HepG2 (cell line): Measurements from ENCODE around the gene PEX11G. TPM values are rescaled to one million over a fixed set of nuclear protein-coding genes. Genes with fewer than 3 reads are reported as not detected.
A peak's percentile ranks its signal among the peaks of the same experiment; 100 is the strongest.

Experiments
- CCAR2 ChIP-seq: fragments of 200-400 bp; formaldehyde crosslinking; optimal IDR thresholded peaks from 2 replicates; pipeline ENCODE3; 2018; ENCODE audit warnings: low read depth, mild to moderate bottlenecking, low read length, moderate library complexity
- CCDC6 ChIP-seq: sonication (generic); formaldehyde crosslinking; IDR thresholded peaks from 2 replicates; pipeline ENCODE4 v1.8.1; 2022; ENCODE audit warnings: mild to moderate bottlenecking, missing genetic modification reagents, moderate library complexity
- CSRNP1 ChIP-seq: sonication (generic); formaldehyde crosslinking; IDR thresholded peaks from 2 replicates; pipeline ENCODE4 v1.8.1; 2023; ENCODE audit warnings: mild to moderate bottlenecking, missing genetic modification reagents
- DPF2 ChIP-seq: sonication (generic); formaldehyde crosslinking; IDR thresholded peaks from 2 replicates; pipeline ENCODE4 v1.4.0; 2020; ENCODE audit warnings: mild to moderate bottlenecking, low read depth, missing genetic modification reagents, borderline replicate concordance
- E2F2 ChIP-seq: sonication (generic); formaldehyde crosslinking; IDR thresholded peaks from 2 replicates; pipeline ENCODE4 v1.4.0; 2020; ENCODE audit warnings: missing genetic modification reagents, borderline replicate concordance
- FOXK1 ChIP-seq: sonication (generic); formaldehyde crosslinking; IDR thresholded peaks from 2 replicates; pipeline ENCODE4 v1.4.0; 2020; ENCODE audit warnings: low read depth, missing genetic modification reagents, borderline replicate concordance
- SALL2 ChIP-seq: sonication (generic); formaldehyde crosslinking; IDR thresholded peaks from 2 replicates; pipeline ENCODE4 v1.8.1; 2023; ENCODE audit warnings: mild to moderate bottlenecking, missing genetic modification reagents, inconsistent platforms
- SAP130 ChIP-seq: IDR thresholded peaks from 2 replicates; pipeline ENCODE4 v1.6.1; 2016; ENCODE audit warnings: low read depth
- SMAD1 ChIP-seq: sonication (generic); formaldehyde crosslinking; IDR thresholded peaks from 2 replicates; pipeline ENCODE4 v1.4.0; 2020; ENCODE audit warnings: missing genetic modification reagents, low read depth, mild to moderate bottlenecking, borderline replicate concordance
- THRA ChIP-seq: sonication (generic); formaldehyde crosslinking; IDR thresholded peaks from 2 replicates; pipeline ENCODE4 v1.4.0; 2020; ENCODE audit warnings: missing genetic modification reagents, borderline replicate concordance
- TOPORS ChIP-seq: sonication (generic); formaldehyde crosslinking; IDR thresholded peaks from 2 replicates; pipeline ENCODE4 v1.8.0; 2023; ENCODE audit warnings: mild to moderate bottlenecking, missing genetic modification reagents
- YEATS2 ChIP-seq: sonication (generic); formaldehyde crosslinking; IDR thresholded peaks from 2 replicates; pipeline ENCODE4 v1.4.0; 2020; ENCODE audit warnings: missing genetic modification reagents, borderline replicate concordance
- ZFX ChIP-seq: sonication (generic); formaldehyde crosslinking; IDR thresholded peaks from 2 replicates; pipeline ENCODE4 v1.4.0; 2020; ENCODE audit warnings: mild to moderate bottlenecking, low read depth, missing genetic modification reagents, moderate library complexity
- ZNF318 ChIP-seq: sonication (generic); formaldehyde crosslinking; IDR thresholded peaks from 2 replicates; pipeline ENCODE4 v1.4.0; 2020; ENCODE audit warnings: mild to moderate bottlenecking, missing genetic modification reagents
- ZNF543 ChIP-seq: sonication (generic); formaldehyde crosslinking; IDR thresholded peaks from 2 replicates; pipeline ENCODE4 v1.4.0; 2020; ENCODE audit warnings: mild to moderate bottlenecking, missing genetic modification reagents
- polyA plus RNA-seq, 8 experiments: library from polyadenylated mRNA; depleted of rRNA in 3 of 8; stranded (reverse) in 7 of 8; unstranded in 1 of 8; fragments of >200 nt; fragmentation: Illumina TruSeq in 4 of 8; extraction: Trizol in 4 of 8; gene quantifications; 2 replicates each; pipeline versions ENCODE4 v1.2.1 to v1.2.3, GENCODE V29; 2011 to 2016; ENCODE audit warnings: low read depth in 4 of 8, missing spikeins in 1 of 8, mixed read lengths in 1 of 8; ENCODE audit not compliant: insufficient read depth in 1 of 8
- total RNA-seq, 5 experiments: library from RNA; depleted of rRNA; stranded (reverse); fragments of >200 nt; fragmentation: Illumina TruSeq; extraction: Trizol; gene quantifications; 2 replicates each; pipeline ENCODE4 v1.2.3, GENCODE V29; 2016; ENCODE audit warnings: low read depth in 1 of 5

Gene PEX11G
- total and polyA plus RNA-seq, 2 of the 13 experiments (the other 11 are each of a cell fraction or from before 2014, with no cell fraction given), result not detected

GRCh38 chr19:7522072-7522922 is 33.5 kb upstream of the PEX11G start, which contains the start of gene MCOLN1 (continued):
- TF ChIP-seq ZNF543 (CRISPR knock-in tag) (peak; percentile 86), CCDC6 (peak; percentile 29; the same call in 1 of the 2 replicates), THRA (CRISPR knock-in tag) (peak; percentile 68; the same call in 1 of the 2 replicates), SMAD1 (peak; percentile 79; the same call in 1 of the 2 replicates), ZNF318 (CRISPR knock-in tag) (peak; percentile 79; the same call in 1 of the 2 replicates), CSRNP1 (CRISPR knock-in tag) (peak; percentile 68; the same call in 1 of the 2 replicates), SAP130 (peak; percentile 100), YEATS2 (CRISPR knock-in tag) (peak; percentile 93), SALL2 (CRISPR knock-in tag) (peak; percentile 77), E2F2 (CRISPR knock-in tag) (no peak), TOPORS (CRISPR knock-in tag) (no peak), FOXK1 (CRISPR knock-in tag) (peak; percentile 91), ZFX (CRISPR knock-in tag) (peak; percentile 71; the same call in 1 of the 2 replicates), DPF2 (peak; percentile 47; the same call in 1 of the 2 replicates), CCAR2 (no peak)
